IPS DF 6.9 (cell line): ENCODE measurements around the gene NEUROG1.

Source experiments
- DNase-seq: peaks from one replicate; pipeline ENCODE4 v3.0.0-alpha.2; 2013; ENCODE audit warnings: low read depth, low spot score
- H3K27ac ChIP-seq: one replicate; pipeline ENCODE4 v1.5.1; 2013; ENCODE audit warnings: low read length, control low read depth
- H3K27me3 ChIP-seq: 2 replicates; pipeline ENCODE4 v1.6.1; 2013; ENCODE audit warnings: mild to moderate bottlenecking, low read length; ENCODE audit not compliant: control insufficient read depth, insufficient read depth
- H3K36me3 ChIP-seq: 2 replicates; pipeline ENCODE4 v1.6.1; 2013; ENCODE audit warnings: low read length; ENCODE audit not compliant: control insufficient read depth, insufficient read depth
- H3K4me1 ChIP-seq: 2 replicates; pipeline ENCODE4 v1.6.1; 2013; ENCODE audit warnings: low read length; ENCODE audit not compliant: control insufficient read depth, insufficient read depth
- H3K4me3 ChIP-seq: 2 replicates; pipeline ENCODE4 v1.5.1; 2013; ENCODE audit warnings: mild to moderate bottlenecking, low read length
- H3K9me3 ChIP-seq: 2 replicates; pipeline ENCODE4 v1.6.1; 2013; ENCODE audit warnings: low read length, inconsistent platforms; ENCODE audit not compliant: control insufficient read depth, insufficient read depth
- WGBS: extraction: QIAGEN DNeasy Blood & Tissue Kit; methylation state at CpG from one replicate; pipeline ENCODE4 v1.1.7; 2013; ENCODE audit warnings: mixed read lengths, missing lambda C conversion rate; ENCODE audit not compliant: insufficient read length, insufficient coverage; 5-methylcytosine and 5-hydroxymethylcytosine counted together

The NEUROG1 gene

DNA sequence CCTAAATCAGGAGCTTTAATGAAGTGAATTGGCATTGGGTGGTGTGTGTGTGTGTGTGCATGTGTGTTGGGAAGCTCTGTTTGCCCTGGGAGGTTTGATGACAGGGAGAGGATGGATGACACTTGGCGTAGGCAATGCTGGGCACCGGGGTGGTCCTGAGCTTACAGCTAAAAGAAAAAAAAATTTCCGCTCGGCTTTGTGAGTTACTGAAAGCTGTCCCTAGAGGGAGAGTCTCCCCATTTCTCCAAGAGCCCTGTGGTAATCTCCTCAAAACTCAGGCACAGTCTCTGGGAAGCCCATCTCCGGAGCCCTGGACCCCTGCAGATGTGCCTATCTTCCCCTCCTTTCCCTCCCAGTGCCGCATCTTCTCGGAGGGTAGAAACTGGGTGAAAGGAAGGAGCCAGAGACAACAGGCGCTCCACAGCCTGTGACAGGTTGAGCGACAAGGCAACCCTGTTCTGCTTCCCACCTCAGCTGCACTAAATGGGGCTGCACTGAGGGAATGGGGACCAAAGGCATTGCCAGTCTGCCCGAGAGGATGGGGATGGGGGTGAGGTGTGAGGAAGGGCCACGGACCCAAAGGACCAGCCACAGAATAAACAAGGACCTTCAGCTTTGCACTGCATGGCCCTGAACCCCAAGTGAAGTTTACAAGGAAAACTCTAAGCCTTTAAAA lies 47.8 kb downstream of the NEUROG1 start:
- Histone ChIP-seq H3K27ac (no peak overlapping the region), H3K4me3 (no peak overlapping the region), H3K9me3 (no peaks in the 10 kb centered on the region), H3K27me3 (peaks cover 85% of the 10 kb centered on the region), H3K4me1 (peaks cover 18% of the 10 kb centered on the region), H3K36me3 (no peaks in the 10 kb centered on the region)
- WGBS = no CpG with 5 or more reads among the region's 11 CpGs
- DNase-seq = no peak

DNA sequence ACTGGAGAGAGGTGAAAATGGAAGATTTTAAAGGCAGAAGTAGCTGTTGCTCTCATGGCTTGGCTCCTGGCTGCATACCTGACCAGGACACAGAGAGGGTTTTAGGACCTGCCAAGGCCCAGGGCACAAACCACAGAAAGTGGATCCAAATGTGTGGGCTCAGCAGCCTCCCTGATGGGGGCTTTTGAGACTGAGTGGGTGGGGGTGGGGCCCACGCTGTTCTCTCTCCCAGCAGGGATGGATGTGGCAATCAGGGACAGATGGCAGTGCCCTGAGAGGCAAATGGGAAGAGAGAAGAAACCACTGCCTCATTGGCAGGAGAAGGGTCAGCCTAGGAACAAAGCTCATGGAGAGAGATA lies 48.7 kb downstream of the NEUROG1 start:
- no CpG with 5 or more reads among the region's 1 CpG for WGBS
- Histone ChIP-seq H3K4me1 (peaks cover 15% of the 10 kb centered on the region), H3K4me3 (no peak overlapping the region), H3K36me3 (no peaks in the 10 kb centered on the region), H3K9me3 (no peaks in the 10 kb centered on the region), H3K27ac (no peak overlapping the region), H3K27me3 (peaks cover 80% of the 10 kb centered on the region)
- DNase-seq = no peak

DNA sequence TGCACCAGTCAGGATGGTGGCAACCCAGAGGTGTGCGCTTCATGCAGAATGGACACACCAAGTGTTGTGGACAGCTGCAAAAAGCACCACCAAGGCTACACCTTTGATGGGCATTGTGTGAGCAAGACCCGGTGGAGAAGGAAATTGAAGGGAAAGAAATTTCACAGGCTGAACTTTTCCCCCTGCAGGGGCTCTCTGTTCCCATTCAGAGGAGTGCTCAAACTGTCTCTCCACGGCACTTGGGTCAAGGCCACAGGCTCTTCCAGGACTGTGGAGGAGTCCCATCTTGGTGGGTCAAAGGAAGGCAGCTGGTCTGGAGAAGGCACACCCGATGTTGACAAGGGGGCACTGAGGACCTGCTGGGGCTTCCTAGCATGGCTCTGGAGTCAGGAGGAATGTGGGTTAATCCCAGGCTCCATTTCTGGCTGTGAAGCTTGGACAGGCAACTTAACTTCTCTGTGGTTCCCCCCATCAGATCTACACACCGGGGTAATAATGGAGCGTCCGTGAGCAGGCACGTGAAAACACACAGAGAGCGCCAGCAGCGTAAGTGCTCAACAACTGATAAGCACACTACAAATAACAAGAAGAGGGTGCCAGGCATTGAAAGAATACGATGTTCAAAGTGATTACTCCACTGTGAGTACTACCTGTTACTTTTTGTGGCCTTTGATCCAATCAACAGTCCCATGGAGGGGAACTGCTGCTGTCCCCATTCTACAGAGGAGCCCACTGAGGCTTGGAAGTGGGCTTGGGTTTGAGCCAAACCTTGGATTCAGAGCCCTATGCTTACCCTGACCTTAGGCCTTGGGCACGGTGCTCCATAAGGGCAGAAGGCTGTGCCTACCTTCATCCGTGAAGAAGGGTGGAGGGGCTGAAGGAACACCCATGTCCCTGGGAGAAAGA lies 49.4 kb downstream of the NEUROG1 start:
- DNase-seq = no peak
- no peak overlapping the region for H3K4me3 ChIP-seq
- H3K27me3 ChIP-seq = peaks cover 77% of the 10 kb centered on the region
- peaks cover 15% of the 10 kb centered on the region for H3K4me1 ChIP-seq
- H3K36me3 ChIP-seq = no peaks in the 10 kb centered on the region
- no peaks in the 10 kb centered on the region for H3K9me3 ChIP-seq
- WGBS = no CpG with 5 or more reads among the region's 13 CpGs
- H3K27ac ChIP-seq = no peak overlapping the region

DNA sequence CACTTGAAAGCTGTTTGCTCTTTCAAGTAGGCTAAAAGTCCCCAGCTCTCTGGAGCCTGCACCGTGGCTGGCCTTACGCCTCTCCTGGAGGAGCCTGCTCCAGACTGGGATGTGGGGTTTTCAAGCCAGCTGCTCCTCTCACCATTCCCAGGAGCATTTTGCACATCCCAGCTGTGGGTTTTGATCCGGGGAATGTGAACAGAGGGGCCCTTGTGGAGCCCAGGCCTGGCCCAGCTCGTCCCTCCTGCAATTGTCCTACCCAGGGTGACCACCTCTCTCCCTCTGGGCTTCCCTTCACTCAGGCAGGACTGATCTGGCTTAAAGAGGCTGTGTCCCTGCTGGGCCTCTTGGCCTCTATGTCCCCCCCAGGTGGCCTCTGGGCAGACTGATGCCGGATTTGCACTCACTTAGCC lies 51.1 kb downstream of the NEUROG1 start:
- no CpG with 5 or more reads among the region's 5 CpGs for WGBS
- Histone ChIP-seq H3K4me1 (0 out of 2 replicates have a peak, but pooled peaks cover 3% of the 10 kb centered on the region), H3K27me3 (peaks cover 68% of the 10 kb centered on the region)

More for the DNA sequence above, 51.1 kb downstream of the NEUROG1 start:
- Histone ChIP-seq H3K27ac (no peak overlapping the region), H3K36me3 (no peaks in the 10 kb centered on the region), H3K9me3 (no peaks in the 10 kb centered on the region), H3K4me3 (no peak overlapping the region)
- no peak for DNase-seq
